Epithelial cell of proximal tubule (primary cell): ENCODE results near the gene HIC1. TPM values are rescaled to one million over a fixed set of nuclear protein-coding genes. Genes with fewer than 3 reads are reported as not detected.

Experiments used
- DNase-seq: peaks from one replicate; pipeline ENCODE4 v3.0.0-alpha.2; 2011; ENCODE audit warnings: low read depth
- H3K4me3 ChIP-seq: 2 replicates; pipeline ENCODE4 v1.5.1; 2011; ENCODE audit warnings: low read depth, mild to moderate bottlenecking, low read length
- CTCF ChIP-seq: conservative IDR thresholded peaks from 2 replicates; pipeline ENCODE4 v1.5.1; 2012; ENCODE audit warnings: low read depth, mild to moderate bottlenecking, low read length
- total RNA-seq: library from RNA; depleted of rRNA; stranded (reverse); fragments of >200 nt; gene quantifications from 2 replicates; pipeline ENCODE4 v1.2.3, GENCODE V29; 2015

Gene HIC1
- total RNA-seq, 1 donor from 2014 or later: 2.7 TPM

GRCh38 chr17:2062571-2063183 lies 7.8 kb downstream of the HIC1 start:
- no peak for DNase-seq
- no peak for TF ChIP-seq CTCF

GRCh38 chr17:2063261-2064146 lies 8.6 kb downstream of the HIC1 start:
- H3K4me3 ChIP-seq: no peak overlapping the region
- TF ChIP-seq CTCF: no peak
- no peak for DNase-seq

More at GRCh38 chr17:2062571-2063183, 7.8 kb downstream of the HIC1 start:
- no peak overlapping the region for H3K4me3 ChIP-seq

- no peak overlapping the region for H3K4me3 ChIP-seq
- TF ChIP-seq CTCF: no peak
- DNase-seq: no peak
Measured at GRCh38 chr17:2064147-2064489, 9.2 kb downstream of the HIC1 start.

- H3K4me3 ChIP-seq: no peak overlapping the region
- TF ChIP-seq CTCF: no peak
- no peak for DNase-seq
Measured at GRCh38 chr17:2064520-2064971, 9.6 kb downstream of the HIC1 start.

- no peak for DNase-seq
- peak; percentile 44 for TF ChIP-seq CTCF
- no peak overlapping the region for H3K4me3 ChIP-seq
Measured at GRCh38 chr17:2064980-2065785, 10.3 kb downstream of the HIC1 start.

- no peak overlapping the region for H3K4me3 ChIP-seq
- no peak for TF ChIP-seq CTCF
- no peak for DNase-seq
Measured at GRCh38 chr17:2065949-2066400, 11.1 kb downstream of the HIC1 start.
